AG09309 (cell line): ENCODE measurements around the gene BACE1.

Source experiments
- DNase-seq: peaks from one replicate; pipeline ENCODE4 v3.0.0-alpha.2; 2010; ENCODE audit warnings: low read depth
- H3K4me3 ChIP-seq: 2 replicates; pipeline ENCODE4 v1.5.1; 2011; ENCODE audit warnings: mild to moderate bottlenecking, low read depth, low read length, moderate library complexity; ENCODE audit not compliant: control insufficient read depth
- TF ChIP-seq, protein P1 (sequence below): IDR thresholded peaks from 2 replicates; pipeline ENCODE4 v1.5.1; 2011; ENCODE audit warnings: mild to moderate bottlenecking, low read depth, low read length, inconsistent platforms; ENCODE audit not compliant: insufficient read depth, control insufficient read depth; ENCODE audit errors: missing control alignments

The BACE1 gene

DNA sequence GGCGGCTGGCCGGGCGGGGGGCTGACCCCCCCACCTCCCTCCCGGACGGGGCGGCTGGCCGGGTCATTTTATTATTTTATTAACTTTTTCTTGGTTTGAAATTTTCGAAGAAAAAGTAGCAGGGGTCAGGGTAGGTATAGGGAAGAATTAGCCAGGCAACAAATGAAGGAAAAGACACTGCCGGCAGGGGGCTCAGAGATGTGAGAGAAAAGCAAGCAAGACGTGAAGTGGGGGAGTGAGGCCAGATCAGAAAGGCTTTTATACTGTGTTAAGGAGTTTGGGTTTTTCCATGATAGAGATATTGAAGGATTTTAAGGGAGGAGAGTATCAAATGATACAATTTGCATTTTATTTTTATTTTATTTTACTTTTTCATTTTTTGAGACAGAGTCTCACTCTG lies 64.5 kb downstream of the BACE1 start:
- no peak overlapping the region for H3K4me3 ChIP-seq

DNA sequence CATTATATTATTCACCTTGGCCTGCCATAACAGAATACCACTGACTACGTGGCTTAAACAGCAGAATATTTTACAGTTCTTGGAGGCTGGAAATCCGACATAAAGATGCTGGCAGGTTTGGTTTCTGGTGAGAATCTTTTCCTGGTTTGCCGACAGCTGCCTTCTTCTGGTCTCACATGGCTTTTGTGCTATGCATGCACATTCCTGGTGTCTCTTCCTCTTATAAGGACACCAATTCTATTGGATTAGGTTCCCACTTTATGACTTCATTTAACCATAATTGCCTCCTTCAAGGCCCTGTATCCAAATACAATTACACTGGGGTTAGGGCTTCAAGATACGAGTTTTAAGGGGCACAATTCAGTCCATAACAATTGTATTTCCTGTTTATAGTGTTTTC lies 66.5 kb downstream of the BACE1 start:
- TF ChIP-seq, protein P1, sequence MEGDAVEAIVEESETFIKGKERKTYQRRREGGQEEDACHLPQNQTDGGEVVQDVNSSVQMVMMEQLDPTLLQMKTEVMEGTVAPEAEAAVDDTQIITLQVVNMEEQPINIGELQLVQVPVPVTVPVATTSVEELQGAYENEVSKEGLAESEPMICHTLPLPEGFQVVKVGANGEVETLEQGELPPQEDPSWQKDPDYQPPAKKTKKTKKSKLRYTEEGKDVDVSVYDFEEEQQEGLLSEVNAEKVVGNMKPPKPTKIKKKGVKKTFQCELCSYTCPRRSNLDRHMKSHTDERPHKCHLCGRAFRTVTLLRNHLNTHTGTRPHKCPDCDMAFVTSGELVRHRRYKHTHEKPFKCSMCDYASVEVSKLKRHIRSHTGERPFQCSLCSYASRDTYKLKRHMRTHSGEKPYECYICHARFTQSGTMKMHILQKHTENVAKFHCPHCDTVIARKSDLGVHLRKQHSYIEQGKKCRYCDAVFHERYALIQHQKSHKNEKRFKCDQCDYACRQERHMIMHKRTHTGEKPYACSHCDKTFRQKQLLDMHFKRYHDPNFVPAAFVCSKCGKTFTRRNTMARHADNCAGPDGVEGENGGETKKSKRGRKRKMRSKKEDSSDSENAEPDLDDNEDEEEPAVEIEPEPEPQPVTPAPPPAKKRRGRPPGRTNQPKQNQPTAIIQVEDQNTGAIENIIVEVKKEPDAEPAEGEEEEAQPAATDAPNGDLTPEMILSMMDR: no peak
- no peak for DNase-seq
- no peak overlapping the region for H3K4me3 ChIP-seq

More for the DNA sequence above, 64.5 kb downstream of the BACE1 start:
- DNase-seq: no peak
- TF ChIP-seq, protein P1: no peak

DNA sequence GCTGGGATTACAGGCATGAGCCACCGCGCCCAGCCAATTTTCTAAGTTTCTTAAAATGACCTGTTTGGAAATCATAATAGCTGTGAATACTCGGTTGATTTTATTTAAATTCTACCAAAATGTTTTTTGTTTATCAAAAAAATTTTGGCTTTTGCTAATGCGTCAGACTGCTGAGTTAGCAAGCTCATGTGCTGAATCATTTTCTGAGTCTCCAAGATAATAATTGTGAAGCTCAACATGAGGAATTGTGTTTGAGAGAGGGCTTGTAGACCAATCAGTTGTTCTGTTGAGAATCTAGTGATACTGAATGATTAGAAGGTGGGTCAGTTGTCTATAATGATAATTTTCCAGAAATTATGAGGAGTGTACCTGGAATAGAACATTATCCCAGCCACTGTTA lies 67.7 kb downstream of the BACE1 start:
- no peak overlapping the region for H3K4me3 ChIP-seq
- no peak for DNase-seq
- TF ChIP-seq, protein P1: no peak

DNA sequence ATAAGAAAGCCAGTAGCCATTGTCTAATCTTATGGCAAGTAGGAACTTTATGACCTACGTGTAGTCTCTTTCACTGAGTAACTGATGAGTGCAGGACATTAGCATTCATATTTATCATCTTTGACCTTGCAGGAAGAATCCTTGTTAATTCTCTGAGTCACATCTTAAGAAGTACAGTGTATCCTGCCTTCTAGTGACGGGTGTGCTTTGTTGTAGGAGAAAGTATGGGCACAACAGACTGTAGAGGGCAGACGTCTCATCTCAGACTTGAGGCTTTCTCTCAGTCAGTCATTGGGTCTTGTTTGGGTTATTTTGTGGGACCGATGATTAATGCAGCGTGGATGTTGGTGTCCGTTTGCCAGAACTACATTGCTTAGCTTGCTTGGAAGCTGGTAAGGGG lies 76.8 kb downstream of the BACE1 start:
- DNase-seq: peak; percentile 95
- TF ChIP-seq, protein P1: peak; percentile 73
- no peak overlapping the region for H3K4me3 ChIP-seq

DNA sequence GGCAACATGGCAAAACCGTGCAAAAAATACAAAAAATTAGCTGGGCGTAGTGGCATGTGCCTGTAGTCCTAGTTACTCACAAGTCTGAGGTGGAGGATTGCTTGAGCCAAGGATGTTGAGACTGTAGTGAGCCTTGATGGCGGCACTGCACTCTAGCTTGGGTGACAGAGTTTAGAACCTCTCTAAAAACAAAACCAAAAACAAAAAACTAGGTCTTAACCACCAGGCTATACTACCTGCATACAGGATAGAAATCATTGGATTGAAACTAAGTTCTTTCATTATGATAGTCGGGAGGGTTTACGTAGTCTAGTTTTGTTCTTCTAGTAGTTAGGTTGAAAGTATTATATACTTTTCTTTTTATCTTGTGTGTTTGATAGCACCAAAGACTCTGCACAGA lies 77.8 kb downstream of the BACE1 start:
- H3K4me3 ChIP-seq: no peak overlapping the region
- DNase-seq: no peak
- TF ChIP-seq, protein P1: no peak
